ENCODE data around the gene PHF19. TPM values are rescaled to one million over a fixed set of nuclear protein-coding genes. Genes with fewer than 3 reads are reported as not detected.
A peak's percentile ranks its signal among the peaks of the same experiment; 100 is the strongest.

Gene PHF19
- 1 to 10 TPM; 2.2 to 8.0 (median 5.2) TPM for total RNA-seq
- long read RNA-seq, partial matches to known transcripts = 0 of 1 reads
- long read RNA-seq, other reads (novel, unspliced or antisense) = 0 of 1 reads

- Histone ChIP-seq H3K27ac (peak within 1 kb of the TSS; percentile 62 to 79 (median 69)), H3K4me1 (peaks cover 0 to 3% (median 0%) of the 10 kb centered on the region in 4 donors), H3K36me3 (no peaks in the 10 kb centered on the region), H3K27me3 (no peaks in the 10 kb centered on the region), H3K9me3 (no peaks in the 10 kb centered on the region), H3K4me3 (peak within 1 kb of the TSS; percentile 55 to 66 (median 57))
- 2% methylated on average over 8 of the region's 45 CpGs for WGBS (ENCODE audit: insufficient coverage, low coverage, low lambda C conversion rate, missing lambda C conversion rate)
- peak in 3 of 4 donors; percentile 5 to 20 (median 7) for ATAC-seq
- TF ChIP-seq POLR2A (IDR thresholded peaks at IDR 0.05) (no peak), CTCF (IDR thresholded peaks at IDR 0.05) (no peak)
- intact Hi-C loops (cut with DNase I) = loop anchor here in 1 of 2 donors (10.0 kb wide), 1 partner anchor 48 kb away; the partner anchor contains the start of gene TRAF1
- peak in 1 of 3 donors; percentile 37 for DNase-seq
These were observed at the start of gene PHF19 for GRCh38 chr9:120876842-120877240. Gene PHF19 (minus strand): TSS chr9:120877188. CDS start chr9:120874741, 2,447 bp downstream.

- Histone ChIP-seq H3K9me3 (no peaks in the 10 kb centered on the region), H3K36me3 (no peaks in the 10 kb centered on the region), H3K4me1 (no peaks in the 10 kb centered on the region), H3K27ac (peak within 1 kb of the TSS in 2 of 3 donors; percentile 29 to 47), H3K4me3 (no peak within 1 kb of the TSS), H3K27me3 (no peaks in the 10 kb centered on the region)
- WGBS (ENCODE audit: insufficient coverage, low coverage, low lambda C conversion rate, missing lambda C conversion rate) = 40% methylated on average over 4 of the region's 6 CpGs
- DNase-seq (no peak), ATAC-seq (no peak)
- intact Hi-C loops (cut with DNase I) = loop anchor here in 1 of 2 donors (10.0 kb wide), 1 partner anchor 52 kb away; the partner anchor contains the start of gene PHF19
- TF ChIP-seq CTCF (IDR thresholded peaks at IDR 0.05) (no peak), POLR2A (IDR thresholded peaks at IDR 0.05) (no peak)
These were observed 49.5 kb upstream of the PHF19 start, which contains the start of gene TRAF1 for GRCh38 chr9:120926397-120926928. Gene TRAF1 (minus strand): TSS chr9:120926796. CDS start chr9:120926075, 721 bp downstream.

- Histone ChIP-seq H3K27ac (peak overlapping the region in 2 of 3 donors; percentile 29 to 47), H3K36me3 (no peaks in the 10 kb centered on the region), H3K27me3 (no peaks in the 10 kb centered on the region), H3K4me1 (peaks cover 0 to under 1% (median 0%) of the 10 kb centered on the region in 4 donors), H3K9me3 (no peaks in the 10 kb centered on the region), H3K4me3 (no peak overlapping the region)
- WGBS (ENCODE audit: insufficient coverage, low coverage, low lambda C conversion rate, missing lambda C conversion rate) = 47% methylated on average over 9 of the region's 13 CpGs
- ATAC-seq (peak in 1 of 4 donors; percentile 14), DNase-seq (no peak)
- intact Hi-C loops (cut with DNase I) = loop anchor here in 1 of 2 donors (10.0 kb wide), 1 partner anchor 51 kb away; the partner anchor contains the start of gene PHF19
- TF ChIP-seq POLR2A (IDR thresholded peaks at IDR 0.05) (peak; percentile 18), CTCF (IDR thresholded peaks at IDR 0.05) (no peak)
These were observed 48.8 kb upstream of the PHF19 start for GRCh38 chr9:120925535-120926396.

GRCh38 chr9:120924698-120925534 lies 47.9 kb upstream of the PHF19 start:
- no peak for ATAC-seq
- H3K27ac ChIP-seq = peak overlapping the region in 1 of 3 donors; percentile 47
- no peaks in the 10 kb centered on the region for H3K9me3 ChIP-seq
- intact Hi-C loops (cut with DNase I) = loop anchor here in 1 of 2 donors (10.0 kb wide), 1 partner anchor 50 kb away; the partner anchor contains the start of gene PHF19
- WGBS (ENCODE audit: insufficient coverage, low coverage, low lambda C conversion rate, missing lambda C conversion rate) = 64% methylated on average over 11 of the region's 11 CpGs
- no peak overlapping the region for H3K4me3 ChIP-seq
- H3K36me3 ChIP-seq = no peaks in the 10 kb centered on the region
- no peak for DNase-seq
- TF ChIP-seq CTCF (IDR thresholded peaks at IDR 0.05) = no peak
- no peak for TF ChIP-seq POLR2A (IDR thresholded peaks at IDR 0.05)
- H3K4me1 ChIP-seq = peaks cover 0 to 9% (median 0%) of the 10 kb centered on the region in 4 donors
- no peaks in the 10 kb centered on the region for H3K27me3 ChIP-seq

All from right lobe of liver (tissue), 6 donors.